ENCODE data around the gene MYO3B.

- TF ChIP-seq, protein P1, sequence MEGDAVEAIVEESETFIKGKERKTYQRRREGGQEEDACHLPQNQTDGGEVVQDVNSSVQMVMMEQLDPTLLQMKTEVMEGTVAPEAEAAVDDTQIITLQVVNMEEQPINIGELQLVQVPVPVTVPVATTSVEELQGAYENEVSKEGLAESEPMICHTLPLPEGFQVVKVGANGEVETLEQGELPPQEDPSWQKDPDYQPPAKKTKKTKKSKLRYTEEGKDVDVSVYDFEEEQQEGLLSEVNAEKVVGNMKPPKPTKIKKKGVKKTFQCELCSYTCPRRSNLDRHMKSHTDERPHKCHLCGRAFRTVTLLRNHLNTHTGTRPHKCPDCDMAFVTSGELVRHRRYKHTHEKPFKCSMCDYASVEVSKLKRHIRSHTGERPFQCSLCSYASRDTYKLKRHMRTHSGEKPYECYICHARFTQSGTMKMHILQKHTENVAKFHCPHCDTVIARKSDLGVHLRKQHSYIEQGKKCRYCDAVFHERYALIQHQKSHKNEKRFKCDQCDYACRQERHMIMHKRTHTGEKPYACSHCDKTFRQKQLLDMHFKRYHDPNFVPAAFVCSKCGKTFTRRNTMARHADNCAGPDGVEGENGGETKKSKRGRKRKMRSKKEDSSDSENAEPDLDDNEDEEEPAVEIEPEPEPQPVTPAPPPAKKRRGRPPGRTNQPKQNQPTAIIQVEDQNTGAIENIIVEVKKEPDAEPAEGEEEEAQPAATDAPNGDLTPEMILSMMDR (IDR thresholded peaks at IDR 0.05) = no peak
- TF ChIP-seq POLR2A (IDR thresholded peaks at IDR 0.05) = no peak
These were observed 49.6 kb downstream of the MYO3B start for GRCh38 chr2:170227507-170227947.
